ENCODE results near the gene CRYBB2.
"Not testable (repeated sequence)": the region's sequence is repeated elsewhere in the genome, so short reads cannot be mapped to it uniquely, and the experiment has no call there.

CRYBB2 gene

GRCh38 chr22:25236417-25236816, 17.0 kb downstream of the CRYBB2 start:
- DNase-seq, result no peak

GRCh38 chr22:25237503-25237902, 18.1 kb downstream of the CRYBB2 start:
- DNase-seq, result no peak

GRCh38 chr22:25238058-25238457, 18.6 kb downstream of the CRYBB2 start:
- DNase-seq, result not testable (repeated sequence)

- DNase-seq, result not testable (repeated sequence)
These were observed 35.7 kb downstream of the CRYBB2 start for GRCh38 chr22:25255169-25255568.

GRCh38 chr22:25267567-25267966, 48.1 kb downstream of the CRYBB2 start:
- DNase-seq, result not testable (repeated sequence)

GRCh38 chr22:25268902-25269301, 49.5 kb downstream of the CRYBB2 start:
- not testable (repeated sequence) for DNase-seq

- DNase-seq, result not testable (repeated sequence)
These were observed 50.6 kb downstream of the CRYBB2 start for GRCh38 chr22:25270061-25270460.

- DNase-seq, result not testable (repeated sequence)
These were observed 53.8 kb downstream of the CRYBB2 start for GRCh38 chr22:25273231-25273630.

- DNase-seq, result not testable (repeated sequence)
These were observed 54.5 kb downstream of the CRYBB2 start for GRCh38 chr22:25273928-25274327.

- not testable (repeated sequence) for DNase-seq
These were observed 60.7 kb downstream of the CRYBB2 start for GRCh38 chr22:25280118-25280517.

Data from femur (tissue), 1 donor.